ENCODE measurements around the gene PTPRC.

GRCh38 chr1:198672124-198672523 is 33.3 kb downstream of the PTPRC start:
- TF ChIP-seq CTCF (IDR thresholded peaks at IDR 0.05) (no peak), SIN3A (IDR thresholded peaks at IDR 0.05; ENCODE audit: borderline replicate concordance, insufficient read depth, low read depth, low read length) (no peak)
